GM04503 (cell line): Measurements from ENCODE around the gene CNP.
"Not testable (repeated sequence)": the region's sequence is repeated elsewhere in the genome, so short reads cannot be mapped to it uniquely, and the experiment has no call there.

ENCODE experiments used
- DNase-seq: peaks from one replicate; pipeline ENCODE4 v3.0.0-alpha.2; 2012; ENCODE audit warnings: low read depth

CNP gene

GRCh38 chr17:41966463-41967140 lies at the start of gene CNP:
Gene CNP (plus strand): TSS chr17:41966795. CDS start chr17:41966885, 90 bp downstream.
- peak; percentile 48 for DNase-seq

GRCh38 chr17:41917192-41917591 lies 49.4 kb upstream of the CNP start:
- peak; percentile 84 for DNase-seq

- no peak for DNase-seq
Measured at GRCh38 chr17:41917679-41918313, 48.8 kb upstream of the CNP start.

GRCh38 chr17:41918314-41919164 lies 48.1 kb upstream of the CNP start, which contains the start of gene ACLY:
Gene ACLY (minus strand): TSS chr17:41918951. CDS start chr17:41913873, 5,078 bp downstream.
- peak; percentile 78 for DNase-seq

GRCh38 chr17:41919165-41919817 lies 47.3 kb upstream of the CNP start:
- no peak for DNase-seq

- DNase-seq = no peak
Measured at GRCh38 chr17:41919840-41920579, 46.6 kb upstream of the CNP start.

GRCh38 chr17:41920580-41920955 lies 46.0 kb upstream of the CNP start:
- DNase-seq = no peak

GRCh38 chr17:41925991-41926590 lies 40.5 kb upstream of the CNP start:
- no peak for DNase-seq

GRCh38 chr17:41928693-41929251 lies 37.8 kb upstream of the CNP start:
- DNase-seq = no peak

- peak; percentile 92 for DNase-seq
Measured at GRCh38 chr17:41930009-41930832, 36.4 kb upstream of the CNP start, which contains the start of gene ODAD4. Gene ODAD4 (plus strand): TSS chr17:41930617. CDS start chr17:41930724, 107 bp downstream.

- DNase-seq = not testable (repeated sequence)
Measured at GRCh38 chr17:41930833-41931156, 35.8 kb upstream of the CNP start.

GRCh38 chr17:41931715-41932114 lies 34.9 kb upstream of the CNP start:
- DNase-seq = not testable (repeated sequence)

- DNase-seq = no peak
Measured at GRCh38 chr17:41932816-41933389, 33.7 kb upstream of the CNP start.

- no peak for DNase-seq
Measured at GRCh38 chr17:41935641-41936040, 31.0 kb upstream of the CNP start.

- no peak for DNase-seq
Measured at GRCh38 chr17:41937970-41938954, 28.3 kb upstream of the CNP start.

GRCh38 chr17:41939044-41939692 lies 27.4 kb upstream of the CNP start:
- no peak for DNase-seq

GRCh38 chr17:41939693-41940090 lies 26.9 kb upstream of the CNP start:
- no peak for DNase-seq

- DNase-seq = no peak
Measured at GRCh38 chr17:41941168-41941567, 25.4 kb upstream of the CNP start.
